HG03097 (cell line): ENCODE measurements around the gene TANC1.

Experiments
- ATAC-seq: cut with Tn5 transposase; IDR thresholded peaks from one replicate; pipeline ENCODE4 v1.9.1; 2021; ENCODE audit not compliant: unreplicated experiment, low FRiP score

Gene TANC1

GRCh38 chr2:159053161-159054031 is 85.0 kb downstream of the TANC1 start:
- no peak for ATAC-seq

GRCh38 chr2:159054032-159054334 is 85.5 kb downstream of the TANC1 start:
- ATAC-seq = no peak

GRCh38 chr2:159054985-159055384 is 86.5 kb downstream of the TANC1 start:
- no peak for ATAC-seq

- ATAC-seq = no peak
Observed at GRCh38 chr2:159060518-159060917, 92.1 kb downstream of the TANC1 start.

- ATAC-seq = no peak
Observed at GRCh38 chr2:159063677-159064076, 95.2 kb downstream of the TANC1 start.

- no peak for ATAC-seq
Observed at GRCh38 chr2:159064446-159065301, 96.2 kb downstream of the TANC1 start.

GRCh38 chr2:159065313-159065712 is 96.9 kb downstream of the TANC1 start:
- no peak for ATAC-seq

- no peak for ATAC-seq
Observed at GRCh38 chr2:159065891-159066290, 97.5 kb downstream of the TANC1 start.

GRCh38 chr2:159066541-159067156 is 98.2 kb downstream of the TANC1 start:
- no peak for ATAC-seq

- ATAC-seq = no peak
Observed at GRCh38 chr2:159067971-159068370, 99.5 kb downstream of the TANC1 start.

GRCh38 chr2:159069229-159069628 is 100.8 kb downstream of the TANC1 start:
- no peak for ATAC-seq

- no peak for ATAC-seq
Observed at GRCh38 chr2:159070235-159070634, 101.8 kb downstream of the TANC1 start.

- no peak for ATAC-seq
Observed at GRCh38 chr2:159071190-159071915, 102.9 kb downstream of the TANC1 start.

GRCh38 chr2:159072795-159073194 is 104.4 kb downstream of the TANC1 start:
- ATAC-seq = no peak

- ATAC-seq = no peak
Observed at GRCh38 chr2:159073256-159073655, 104.8 kb downstream of the TANC1 start.

- no peak for ATAC-seq
Observed at GRCh38 chr2:159074605-159075004, 106.2 kb downstream of the TANC1 start.

GRCh38 chr2:159075727-159076126 is 107.3 kb downstream of the TANC1 start:
- no peak for ATAC-seq

GRCh38 chr2:159076241-159076640 is 107.8 kb downstream of the TANC1 start:
- ATAC-seq = no peak

GRCh38 chr2:159077869-159078268 is 109.4 kb downstream of the TANC1 start:
- ATAC-seq = no peak

- no peak for ATAC-seq
Observed at GRCh38 chr2:159078443-159078842, 110.0 kb downstream of the TANC1 start.

GRCh38 chr2:159080641-159081040 is 112.2 kb downstream of the TANC1 start:
- ATAC-seq = no peak
